Lower leg skin (tissue), 4 donors: ENCODE measurements around the gene ASPG. TPM values are rescaled to one million over a fixed set of nuclear protein-coding genes. Genes with fewer than 3 reads are reported as not detected.

Experiments
- DNase-seq, 2 donors: peaks; one replicate each; pipeline ENCODE4 v3.0.0-alpha.2; 2019; ENCODE audit warnings: low spot score in 2 of 2
- H3K4me3 ChIP-seq: fragments of 200-600 bp; sonication (generic); 2 replicates; pipeline ENCODE4 v1.5.1; 2017; ENCODE audit warnings: mild to moderate bottlenecking, low read depth; ENCODE audit not compliant: poor library complexity, severe bottlenecking
- POLR2A ChIP-seq, 2 donors: fragments of 450-650 bp; IDR thresholded peaks; one replicate each; pipeline ENCODE4 v1.6.1; 2016 to 2017; ENCODE audit warnings: antibody characterized with exemption in 2 of 2, mild to moderate bottlenecking in 1 of 2, moderate library complexity in 1 of 2
- WGBS, 2 donors: methylation state at CpG; one replicate each; pipeline ENCODE4 v1.1.5; 2018; 5-methylcytosine and 5-hydroxymethylcytosine counted together
- intact Hi-C: fragments of 100-400 bp; cut with DNase I; formaldehyde crosslinking; loops from one replicate; pipeline ENCODE4 v1.15.0; 2023; ENCODE audit warnings: low total_unique reads
- microRNA counts, 2 donors: library from miRNA; unstranded; fragments of <30 nt; microRNA quantifications; one replicate each; lab custom pipeline; 2016
- microRNA-seq, 2 donors: library from miRNA; unstranded; fragments of <30 nt; microRNA quantifications; one replicate each; pipeline ENCODE4, GENCODE V29; 2016; ENCODE audit warnings: borderline replicate concordance in 2 of 2, borderline number of aligned reads in 1 of 2
- total RNA-seq, 4 donors: library from RNA; depleted of rRNA; stranded (reverse); fragments of >200 nt; gene quantifications; one replicate each; pipeline ENCODE4 v1.1.0, GENCODE V29; 2016
- TF ChIP-seq, protein P1 (sequence below), 3 donors: fragments of 450-650 bp; IDR thresholded peaks; one replicate each; pipeline ENCODE4 v1.5.1; 2016; ENCODE audit warnings: antibody characterized with exemption in 3 of 3, mild to moderate bottlenecking in 3 of 3, moderate library complexity in 2 of 3

Gene ASPG
- total RNA-seq, 4 donors from 2014 or later: 12.1 to 56.6 (median 25.4) TPM

DNA sequence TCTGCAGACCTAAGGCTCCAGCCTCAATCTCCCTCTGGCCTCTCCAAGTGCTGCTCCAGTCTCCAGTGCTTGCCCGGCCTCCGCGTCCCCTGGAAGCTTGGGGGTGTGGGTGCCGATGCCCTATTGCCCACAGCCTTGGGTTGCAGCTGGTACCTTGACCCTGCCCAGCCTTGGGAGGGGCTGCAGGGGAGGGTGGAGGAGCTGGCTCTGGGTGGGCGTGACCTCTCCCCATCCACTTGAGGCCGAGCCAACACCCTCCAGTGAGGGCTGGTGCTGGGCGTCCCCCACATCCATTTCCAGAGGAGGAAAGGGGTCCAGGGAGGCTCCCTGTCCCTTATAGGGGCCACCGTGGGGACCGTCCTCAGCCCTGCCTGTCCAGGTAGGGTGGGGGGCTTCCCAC is 77.0 kb downstream of the ASPG start:
- no peak for DNase-seq

DNA sequence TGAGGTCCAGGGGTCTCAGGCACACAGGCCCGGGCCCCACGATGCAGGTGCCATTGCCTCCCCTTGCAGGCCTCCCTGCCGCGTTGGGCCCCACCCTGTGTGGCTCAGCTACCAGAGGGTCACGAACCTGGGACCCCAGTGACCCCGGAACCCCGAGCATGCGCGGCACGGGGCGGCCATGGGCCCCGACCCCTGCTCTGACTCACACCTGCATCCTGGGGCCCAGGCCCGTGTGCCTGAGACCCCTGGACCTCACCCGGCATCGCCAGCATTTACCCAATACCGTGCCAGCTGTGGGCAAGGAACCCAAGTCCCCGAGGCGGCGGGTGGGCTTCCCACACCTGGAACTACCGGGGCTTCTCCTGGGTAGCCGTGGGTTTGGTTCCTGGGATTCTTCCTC is 78.0 kb downstream of the ASPG start:
- no peak for DNase-seq
- TF ChIP-seq, protein P1, sequence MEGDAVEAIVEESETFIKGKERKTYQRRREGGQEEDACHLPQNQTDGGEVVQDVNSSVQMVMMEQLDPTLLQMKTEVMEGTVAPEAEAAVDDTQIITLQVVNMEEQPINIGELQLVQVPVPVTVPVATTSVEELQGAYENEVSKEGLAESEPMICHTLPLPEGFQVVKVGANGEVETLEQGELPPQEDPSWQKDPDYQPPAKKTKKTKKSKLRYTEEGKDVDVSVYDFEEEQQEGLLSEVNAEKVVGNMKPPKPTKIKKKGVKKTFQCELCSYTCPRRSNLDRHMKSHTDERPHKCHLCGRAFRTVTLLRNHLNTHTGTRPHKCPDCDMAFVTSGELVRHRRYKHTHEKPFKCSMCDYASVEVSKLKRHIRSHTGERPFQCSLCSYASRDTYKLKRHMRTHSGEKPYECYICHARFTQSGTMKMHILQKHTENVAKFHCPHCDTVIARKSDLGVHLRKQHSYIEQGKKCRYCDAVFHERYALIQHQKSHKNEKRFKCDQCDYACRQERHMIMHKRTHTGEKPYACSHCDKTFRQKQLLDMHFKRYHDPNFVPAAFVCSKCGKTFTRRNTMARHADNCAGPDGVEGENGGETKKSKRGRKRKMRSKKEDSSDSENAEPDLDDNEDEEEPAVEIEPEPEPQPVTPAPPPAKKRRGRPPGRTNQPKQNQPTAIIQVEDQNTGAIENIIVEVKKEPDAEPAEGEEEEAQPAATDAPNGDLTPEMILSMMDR (IDR thresholded peaks at IDR 0.05): no peak
- TF ChIP-seq POLR2A (IDR thresholded peaks at IDR 0.05): no peak
- no peak overlapping the region for H3K4me3 ChIP-seq
- intact Hi-C loops: no loop called here
- WGBS, 2 donors: 50 to 77% methylated on average over 3 to 19 of the region's 21 CpGs

More for the DNA sequence above, 77.0 kb downstream of the ASPG start:
- TF ChIP-seq POLR2A (IDR thresholded peaks at IDR 0.05): no peak
- TF ChIP-seq, protein P1 (IDR thresholded peaks at IDR 0.05): no peak
- H3K4me3 ChIP-seq: no peak overlapping the region
- WGBS, 2 donors: 81 to 93% methylated on average over 3 to 9 of the region's 9 CpGs
- intact Hi-C loops: no loop called here

DNA sequence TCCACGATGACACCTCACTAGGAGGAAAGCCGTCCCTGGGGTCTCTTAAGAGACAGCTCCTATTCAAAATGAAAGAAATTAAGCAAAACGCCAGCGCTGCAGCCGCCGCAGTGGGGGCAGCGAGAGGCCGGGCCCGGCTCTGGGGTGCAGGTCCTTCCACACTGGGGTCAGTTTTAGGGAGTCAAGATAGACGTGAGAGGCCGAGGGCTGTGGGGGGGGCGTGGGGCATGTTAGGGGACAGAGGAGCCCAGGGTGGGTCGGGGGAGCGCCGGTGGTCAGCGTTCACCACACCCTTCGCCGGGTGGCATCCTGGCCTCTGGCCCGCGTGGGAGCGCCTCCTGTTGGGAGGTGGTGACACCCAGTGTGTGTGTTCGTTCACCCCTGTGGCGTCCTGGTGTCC is 78.5 kb downstream of the ASPG start:
- no peak overlapping the region for H3K4me3 ChIP-seq
- intact Hi-C loops: no loop called here
- WGBS, 2 donors: 74 to 78% methylated on average over 22 to 23 of the region's 23 CpGs
- TF ChIP-seq, protein P1 (IDR thresholded peaks at IDR 0.05): no peak
- no peak for TF ChIP-seq POLR2A (IDR thresholded peaks at IDR 0.05)
- DNase-seq: no peak

DNA sequence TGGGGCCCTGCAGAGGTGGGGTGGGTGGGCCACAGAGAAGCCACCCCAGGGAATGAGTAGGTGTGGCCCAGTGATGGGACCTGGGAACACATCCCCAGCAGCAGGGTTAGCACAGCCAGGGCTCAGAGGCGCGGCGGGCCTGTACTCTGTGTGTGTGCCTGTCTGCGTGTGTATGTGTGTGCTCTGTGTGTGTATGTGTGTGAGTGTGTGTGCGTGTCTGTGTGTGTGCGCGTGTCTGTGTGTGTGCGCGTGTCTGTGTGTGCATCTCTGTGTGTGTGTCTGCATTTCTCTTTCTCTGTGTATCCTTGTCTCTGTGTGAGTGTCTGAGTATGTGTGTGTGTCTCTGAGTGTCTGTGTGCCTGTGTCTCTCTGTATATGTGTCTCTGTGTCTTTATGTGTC is 79.0 kb downstream of the ASPG start:
- no peak for DNase-seq
- 80 to 83% methylated on average over 8 to 9 of the region's 9 CpGs for WGBS, 2 donors
- H3K4me3 ChIP-seq: no peak overlapping the region
- intact Hi-C loops: no loop called here
- no peak for TF ChIP-seq POLR2A (IDR thresholded peaks at IDR 0.05)
- TF ChIP-seq, protein P1 (IDR thresholded peaks at IDR 0.05): no peak

MicroRNAs within 50 kb of the gene (microRNA counts, 767-probe panel; counts per million panel counts)
- microRNA hsa-miR-203 (lab: Ali Mortazavi, UCI): 17,012 to 19,814 counts per million in 2 donors

Small RNAs within 50 kb of the gene (microRNA-seq; reads per million reads assigned to microRNA genes)
- gene MIR203A (0 reads per million in 2 donors), gene MIR203B (0 reads per million in 2 donors)

Other genes starting within 250 kb of the ASPG start
- 10 to 100 TPM; 28.9 to 55.8 (median 41.5) TPM for gene PPP1R13B, start 238.1 kb upstream of the ASPG start, total RNA-seq
- gene TDRD9, start 157.2 kb upstream of the ASPG start, total RNA-seq: under 1 TPM; 0.15 to 0.49 (median 0.16) TPM
- gene RD3L, start 143.2 kb upstream of the ASPG start, total RNA-seq: not detected
- 1 to 10 TPM; 3.7 to 5.3 (median 4.5) TPM for gene KIF26A, start 52.9 kb downstream of the ASPG start, total RNA-seq